Measurements from ENCODE around the gene PTPRT.

GRCh38 chr20:42790111-42790510 is 399.6 kb downstream of the PTPRT start:
- TF ChIP-seq EZH2 (IDR thresholded peaks at IDR 0.05) (no peak), POLR2AphosphoS5 (IDR thresholded peaks at IDR 0.05; ENCODE audit: borderline replicate concordance, low read depth, low read length) (no peak)
